HG03432 (cell line): ENCODE measurements around the gene WDR33.
"Not testable (repeated sequence)": the region's sequence is repeated elsewhere in the genome, so short reads cannot be mapped to it uniquely, and the experiment has no call there.

Source experiments
- ATAC-seq: cut with Tn5 transposase; IDR thresholded peaks from one replicate; pipeline ENCODE4 v1.9.1; 2021; ENCODE audit warnings: mild to moderate bottlenecking, moderate library complexity; ENCODE audit not compliant: unreplicated experiment

The WDR33 gene

GRCh38 chr2:127810619-127811396 is at the start of gene WDR33:
Gene WDR33 (minus strand): TSS chr2:127811171. CDS start chr2:127770981, 40,190 bp downstream.
- peak; percentile 99 for ATAC-seq

DNA sequence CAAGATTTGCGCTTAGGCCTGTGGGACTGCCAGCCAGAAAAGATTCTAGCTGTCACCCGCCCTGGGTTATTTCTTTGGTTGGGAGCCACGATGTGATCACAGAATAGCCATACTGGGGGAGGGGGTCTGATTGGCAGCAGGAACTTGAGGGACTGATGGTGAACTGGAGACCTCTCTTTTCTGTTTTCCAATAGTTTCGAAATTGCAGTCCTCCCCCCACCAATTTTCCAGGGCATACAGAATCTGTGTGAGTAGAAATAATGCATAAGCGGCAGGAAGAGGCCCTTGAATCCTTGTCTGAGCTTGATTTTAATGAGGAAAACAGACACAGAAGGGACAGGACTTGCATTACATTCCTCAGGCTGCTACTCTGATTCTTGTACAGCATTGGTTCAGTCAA is 49.2 kb upstream of the WDR33 start:
- no peak for ATAC-seq

- ATAC-seq, result peak; percentile 19
Observed at GRCh38 chr2:127859712-127860085, 48.7 kb upstream of the WDR33 start.

DNA sequence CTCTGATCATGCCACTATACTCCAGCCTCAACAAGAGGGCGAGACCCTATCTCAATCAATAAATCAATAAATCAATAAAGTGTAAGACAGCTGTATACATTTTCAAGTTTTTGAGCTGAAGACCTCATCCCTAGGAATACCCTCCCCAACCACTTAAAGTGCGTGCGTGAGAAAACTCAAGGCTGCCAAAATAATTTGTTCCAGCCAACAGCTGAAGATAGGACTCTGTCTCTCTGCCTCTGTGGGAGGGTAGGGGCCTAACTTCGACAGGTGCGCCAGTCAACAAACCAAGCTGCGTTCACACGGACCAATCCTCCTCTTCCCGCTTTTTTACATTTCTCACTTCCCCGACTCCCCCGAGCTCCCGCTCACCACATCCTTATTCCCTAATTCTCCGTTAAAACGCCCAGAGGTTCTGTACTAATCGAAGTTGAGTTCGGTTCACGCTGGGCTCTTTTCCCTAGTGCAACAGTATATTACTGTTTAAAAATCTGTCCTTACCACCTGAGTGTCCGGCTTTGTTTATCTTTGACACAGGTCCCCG is 46.4 kb upstream of the WDR33 start:
- ATAC-seq, result no peak

GRCh38 chr2:127853671-127854070 is 42.7 kb upstream of the WDR33 start:
- ATAC-seq, result no peak

DNA sequence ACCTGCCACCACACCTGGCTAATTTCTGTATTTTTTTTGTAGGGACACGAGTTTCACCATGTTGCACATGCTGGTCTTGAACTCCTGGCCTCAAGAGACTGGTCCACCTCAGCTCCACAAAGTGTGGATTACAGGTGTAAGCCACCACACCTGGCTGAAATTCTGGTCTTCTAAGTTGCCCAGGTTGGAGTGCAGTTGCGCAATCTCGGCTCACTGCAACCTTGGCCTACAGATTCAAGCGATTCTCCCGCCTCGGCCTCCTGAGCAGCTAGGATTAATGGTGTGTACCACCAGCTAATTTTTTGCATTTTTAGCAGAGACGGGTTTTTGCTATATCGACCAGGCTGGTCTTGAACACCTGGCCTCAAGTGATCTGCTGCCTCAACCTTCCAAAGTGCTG is 41.4 kb upstream of the WDR33 start:
- ATAC-seq, result no peak

GRCh38 chr2:127847931-127848330 is 37.0 kb upstream of the WDR33 start:
- ATAC-seq, result no peak

- no peak for ATAC-seq
Observed at GRCh38 chr2:127844973-127845372, 34.0 kb upstream of the WDR33 start.

GRCh38 chr2:127843677-127844076 is 32.7 kb upstream of the WDR33 start:
- no peak for ATAC-seq

DNA sequence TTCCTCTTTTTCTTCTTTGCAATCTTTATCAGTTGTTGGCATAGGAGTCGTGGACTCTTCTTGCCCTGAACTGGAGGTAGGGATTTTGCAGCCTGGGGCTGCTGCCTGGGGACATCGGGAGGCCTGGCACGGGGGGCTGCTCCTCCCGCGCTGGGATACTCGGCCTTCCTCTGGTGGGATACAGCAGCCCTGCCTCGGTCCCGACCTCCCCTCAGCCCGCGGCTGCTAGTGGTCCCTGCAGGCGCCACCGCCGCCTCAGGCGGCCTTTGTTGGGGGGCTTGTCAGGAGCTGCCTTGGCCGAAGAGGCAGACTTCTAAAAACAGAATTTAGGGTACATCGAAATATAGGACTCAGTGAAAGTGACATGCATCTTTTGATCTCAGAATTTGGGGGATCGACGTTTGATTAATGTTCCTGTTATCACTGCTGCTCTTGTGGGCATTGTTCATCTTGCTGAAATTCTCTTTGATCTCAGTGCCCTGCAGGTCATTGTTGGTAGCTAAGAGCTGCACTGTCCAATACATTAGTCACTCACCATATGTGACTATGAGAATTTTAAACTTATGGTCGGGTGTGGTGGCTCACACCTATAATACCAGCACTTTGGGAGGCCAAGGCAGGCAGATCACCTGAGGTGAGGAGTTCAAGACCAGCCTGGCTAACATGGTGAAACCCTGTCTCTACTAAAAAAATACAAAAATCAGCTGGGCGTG is 30.7 kb upstream of the WDR33 start:
- no peak for ATAC-seq

DNA sequence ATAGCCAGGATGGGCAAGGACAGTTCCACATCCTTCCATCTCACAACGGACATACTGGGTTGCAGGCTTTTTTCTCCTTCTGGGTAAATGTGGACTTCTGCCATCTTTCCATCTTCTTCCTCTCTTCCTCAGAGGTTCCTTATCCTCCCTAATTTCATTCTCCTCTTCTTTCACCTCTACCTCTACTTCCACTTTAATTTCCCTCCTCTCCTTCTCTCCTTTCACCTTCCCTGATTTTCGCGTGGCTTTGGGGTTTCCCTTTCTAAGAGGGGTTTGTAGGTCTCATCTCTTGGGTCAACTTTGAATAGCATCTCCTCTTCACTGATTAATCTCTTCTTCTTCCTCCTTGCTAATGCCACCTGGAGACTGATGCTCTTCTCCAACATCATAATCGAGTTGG is 29.9 kb upstream of the WDR33 start:
- ATAC-seq, result no peak

- ATAC-seq, result no peak
Observed at GRCh38 chr2:127834951-127835350, 24.0 kb upstream of the WDR33 start.

- ATAC-seq, result peak; percentile 98
Observed at GRCh38 chr2:127829845-127830246, 18.9 kb upstream of the WDR33 start.

- ATAC-seq, result not testable (repeated sequence)
Observed at GRCh38 chr2:127826708-127827107, 15.7 kb upstream of the WDR33 start.

DNA sequence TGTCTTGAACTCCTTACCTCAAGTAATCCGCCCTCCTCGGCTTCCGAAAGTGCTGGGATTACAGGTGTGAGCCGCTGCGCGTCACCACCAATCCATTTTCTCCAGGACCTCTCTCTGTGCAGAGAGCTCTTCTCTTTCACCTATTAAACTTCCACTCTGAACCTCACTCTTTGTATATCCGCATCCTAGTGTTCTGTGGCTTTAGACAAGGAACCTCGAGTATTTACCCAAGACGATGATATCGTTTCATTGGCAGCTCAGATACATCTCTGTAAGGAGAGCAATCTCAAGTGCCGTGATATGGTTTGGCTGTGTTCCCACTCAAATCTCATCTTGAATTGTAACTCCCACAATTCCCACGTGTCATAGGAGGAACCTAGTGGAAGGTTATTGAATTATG is 15.1 kb upstream of the WDR33 start:
- no peak for ATAC-seq

GRCh38 chr2:127820080-127820668 is 9.2 kb upstream of the WDR33 start:
- ATAC-seq, result no peak

DNA sequence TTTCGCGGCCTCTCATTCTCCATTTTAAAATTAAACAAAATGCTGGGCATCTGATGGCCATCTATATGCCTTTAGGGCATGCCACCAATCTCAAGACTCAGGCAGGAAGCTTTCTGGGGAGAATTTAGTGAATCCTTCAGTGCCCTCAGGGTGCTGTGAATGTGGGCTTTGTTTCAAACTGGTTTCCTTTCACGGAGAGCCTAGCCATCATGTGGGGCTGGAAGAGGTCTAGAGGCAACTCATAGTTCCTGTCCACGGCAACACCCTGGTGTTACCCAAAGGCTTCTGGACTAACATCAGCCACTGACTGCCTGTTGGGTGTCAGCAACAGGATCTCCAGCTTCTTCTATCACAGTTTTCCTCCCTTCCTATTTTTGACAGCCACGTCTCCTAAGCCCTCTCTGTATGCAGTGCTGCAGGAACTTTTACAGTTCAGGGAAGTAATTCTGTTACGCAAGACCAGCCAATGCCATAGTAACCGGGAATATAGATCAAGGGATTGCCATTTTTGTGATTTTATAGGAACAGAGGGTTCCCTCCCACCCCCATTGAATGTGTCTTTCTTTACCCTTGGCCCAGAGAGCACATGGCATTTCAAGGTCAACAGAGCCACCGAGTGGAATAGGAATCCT is 7.9 kb upstream of the WDR33 start:
- no peak for ATAC-seq

GRCh38 chr2:127818241-127818640 is 7.3 kb upstream of the WDR33 start:
- ATAC-seq, result no peak

DNA sequence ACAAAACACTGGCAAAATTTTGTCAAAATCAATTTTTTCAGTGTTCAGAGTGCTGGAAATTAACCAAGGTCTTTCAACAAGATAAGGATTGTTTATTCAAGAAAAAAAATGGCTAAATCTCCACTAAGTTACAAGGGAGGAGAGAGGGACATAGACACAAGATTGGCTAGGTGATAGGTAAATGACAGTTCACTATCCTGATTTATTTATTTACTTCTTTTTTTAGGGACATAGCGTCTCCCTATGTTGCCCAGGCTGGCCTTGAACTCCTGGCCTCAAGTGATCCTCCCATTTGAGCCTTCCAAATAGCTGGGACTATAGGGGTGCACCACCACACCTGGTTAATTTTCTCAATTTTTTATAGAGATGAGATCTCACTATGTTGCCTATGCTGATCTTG is 3.7 kb upstream of the WDR33 start:
- ATAC-seq, result no peak

DNA sequence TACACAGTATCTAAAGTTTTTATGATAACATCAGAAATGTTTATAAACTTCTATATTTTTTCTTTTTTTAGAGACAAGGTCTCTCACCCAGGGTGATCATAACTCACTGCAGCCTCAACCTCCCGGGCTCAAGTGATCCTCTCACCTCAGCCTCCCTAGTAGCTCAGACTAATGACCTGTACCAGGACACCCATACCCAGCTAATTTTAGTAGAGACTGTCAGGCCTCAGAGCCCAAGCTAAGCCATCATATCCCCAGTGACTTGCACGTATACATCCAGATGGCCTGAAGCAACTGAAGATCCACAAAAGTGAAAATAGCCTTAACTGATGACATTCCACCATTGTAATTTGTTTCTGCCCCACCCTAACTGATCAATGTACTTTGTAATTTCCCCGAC is 1.5 kb upstream of the WDR33 start:
- not testable (repeated sequence) for ATAC-seq
